GM12875 (cell line): ENCODE data around the gene MAP3K7.

Experiments used
- H3K4me3 ChIP-seq: one replicate; pipeline ENCODE4 v1.5.1; 2011; ENCODE audit warnings: low read depth, low read length, control low read depth
- CTCF ChIP-seq: IDR thresholded peaks from 2 replicates; pipeline ENCODE4 v1.5.1; 2011; ENCODE audit warnings: low read depth, mild to moderate bottlenecking, control low read depth, inconsistent platforms, low read length, moderate library complexity, borderline replicate concordance; ENCODE audit not compliant: insufficient read depth

The MAP3K7 gene

DNA sequence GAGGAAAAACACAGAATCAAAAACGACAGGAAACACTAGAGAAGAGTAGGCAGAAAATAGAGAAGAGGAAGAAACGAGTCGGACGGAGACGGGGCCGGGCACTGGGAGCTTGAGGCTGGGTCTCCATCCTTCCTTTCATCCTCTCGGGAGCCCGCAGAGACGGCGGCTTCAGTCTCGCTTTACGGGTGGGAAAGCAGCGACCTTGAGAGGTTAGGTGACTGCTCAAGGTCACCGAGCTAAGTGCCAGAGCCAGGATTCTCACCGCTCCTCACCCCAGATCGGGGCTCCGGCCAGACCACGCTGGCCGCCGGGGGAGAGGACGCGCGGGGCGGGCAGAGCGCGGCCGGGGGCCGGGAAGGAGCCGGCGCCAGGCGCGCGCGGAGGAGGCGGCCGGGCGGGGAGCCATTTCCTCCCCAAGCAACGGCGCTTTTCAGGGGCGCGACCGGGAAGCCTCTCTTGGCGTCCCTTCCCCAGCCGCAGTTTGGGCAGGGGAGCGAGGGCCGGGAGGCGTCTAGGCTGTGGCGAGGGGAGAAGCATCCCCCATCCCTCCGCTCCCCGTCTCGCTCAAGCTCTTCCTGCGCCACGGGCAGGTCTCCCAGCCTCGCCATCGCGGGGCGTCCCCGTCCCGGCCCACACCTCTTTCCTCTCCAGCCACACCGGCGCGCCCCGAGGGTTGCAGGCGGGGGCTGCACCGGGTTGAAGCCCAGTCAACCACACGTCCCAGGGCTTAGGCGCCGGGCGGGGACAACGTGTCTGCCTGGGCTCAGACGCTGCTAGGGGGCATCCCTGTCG, 24.1 kb upstream of the MAP3K7 start:
- TF ChIP-seq CTCF = no peak
- peak overlapping the region; percentile 56 for H3K4me3 ChIP-seq

- TF ChIP-seq CTCF = no peak
- H3K4me3 ChIP-seq = peak overlapping the region; percentile 56
Observed at GRCh38 chr6:90610301-90610750, 23.5 kb upstream of the MAP3K7 start.

DNA sequence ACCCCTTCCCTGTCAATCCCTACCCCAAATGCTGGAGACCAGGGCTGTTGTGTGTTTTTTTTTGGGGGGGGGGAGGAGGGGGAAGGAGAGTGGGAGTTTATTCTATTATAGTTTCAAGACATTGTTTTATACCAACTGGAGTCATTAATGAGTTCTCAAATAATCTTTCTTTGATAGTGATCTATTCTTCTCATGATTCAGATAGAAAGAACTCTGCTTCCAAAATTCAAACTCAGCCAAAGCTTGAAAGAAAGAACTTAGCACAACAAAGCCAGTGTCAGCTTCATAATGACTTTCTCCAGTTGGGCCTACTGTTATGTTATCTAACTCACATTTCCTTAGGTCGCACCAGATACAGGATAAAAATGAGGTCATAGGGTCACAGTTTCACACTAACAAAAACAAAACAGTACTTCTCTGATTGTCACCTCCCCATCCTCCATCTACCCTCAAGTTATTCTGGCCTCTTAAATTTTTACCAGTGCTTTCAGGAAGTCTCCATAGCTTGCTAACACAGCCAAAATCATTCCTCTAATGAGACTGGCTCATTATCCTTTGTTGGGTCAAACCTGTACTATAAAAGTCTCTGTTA, 19.0 kb upstream of the MAP3K7 start:
- no peak for TF ChIP-seq CTCF
- H3K4me3 ChIP-seq = no peak overlapping the region

DNA sequence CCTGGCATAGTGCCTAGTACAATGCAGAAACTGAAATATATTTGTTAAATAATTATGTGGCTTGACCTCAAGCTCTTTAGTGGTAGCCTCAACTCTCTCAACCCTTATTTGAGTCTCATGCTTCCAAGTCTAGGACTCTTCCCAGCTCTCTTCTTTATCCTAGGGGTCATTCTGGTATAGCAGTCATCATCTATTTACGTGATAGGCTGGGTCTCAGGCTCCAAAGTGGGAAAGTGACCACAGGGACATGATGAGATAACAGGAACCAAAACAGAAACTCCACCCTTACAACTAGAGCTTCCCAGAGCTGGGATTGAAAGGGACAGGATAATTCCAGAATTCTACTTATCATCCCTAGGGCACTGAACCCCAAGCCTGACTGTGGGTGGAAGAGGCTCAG, 17.7 kb upstream of the MAP3K7 start:
- H3K4me3 ChIP-seq = no peak overlapping the region
- TF ChIP-seq CTCF = no peak

DNA sequence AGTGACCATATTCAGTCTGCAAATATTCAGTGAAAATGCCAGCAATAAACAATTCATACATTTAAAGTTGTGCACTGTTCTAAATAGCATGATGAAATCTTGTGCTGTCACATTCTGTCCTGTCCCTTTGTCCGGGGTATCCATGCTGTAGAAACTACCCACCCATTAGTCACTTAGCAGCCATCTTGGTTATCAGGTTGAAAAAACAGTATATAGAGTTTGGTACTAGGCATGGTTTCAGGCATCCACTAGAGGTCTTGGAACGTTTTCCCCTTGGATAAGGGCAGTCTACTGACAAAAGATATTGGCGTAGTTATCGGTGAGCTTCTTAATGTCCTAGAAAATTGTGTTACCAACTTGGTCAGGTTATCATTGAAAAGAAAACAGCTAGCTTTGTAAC, 12.3 kb upstream of the MAP3K7 start:
- TF ChIP-seq CTCF = no peak
- no peak overlapping the region for H3K4me3 ChIP-seq

- no peak overlapping the region for H3K4me3 ChIP-seq
- TF ChIP-seq CTCF = no peak
Observed at GRCh38 chr6:90598192-90598951, 11.5 kb upstream of the MAP3K7 start.

GRCh38 chr6:90596967-90597539, 10.2 kb upstream of the MAP3K7 start:
- H3K4me3 ChIP-seq = no peak overlapping the region
- TF ChIP-seq CTCF = no peak
